ENCODE data around the gene AHSP.

The AHSP gene

DNA sequence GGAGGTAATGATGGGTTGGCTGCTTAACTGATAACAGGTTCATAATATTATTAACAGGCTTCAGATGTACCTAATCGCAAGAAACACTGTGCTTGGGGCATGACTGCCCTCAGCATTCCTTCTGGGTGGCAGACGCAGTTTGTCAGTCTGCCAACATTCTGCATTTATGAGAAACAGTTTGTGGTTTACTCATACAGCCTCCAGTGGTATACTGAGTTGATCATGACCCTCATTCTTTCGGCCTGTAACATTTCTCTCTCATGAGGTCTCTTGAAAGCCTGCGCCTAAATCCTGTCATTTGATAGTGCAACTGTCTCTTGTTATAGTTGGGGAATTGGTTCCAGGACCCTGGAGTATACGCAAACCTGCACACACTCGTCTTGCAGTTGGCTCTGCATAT is 14.6 kb upstream of the AHSP start:
- TF ChIP-seq, protein P1, sequence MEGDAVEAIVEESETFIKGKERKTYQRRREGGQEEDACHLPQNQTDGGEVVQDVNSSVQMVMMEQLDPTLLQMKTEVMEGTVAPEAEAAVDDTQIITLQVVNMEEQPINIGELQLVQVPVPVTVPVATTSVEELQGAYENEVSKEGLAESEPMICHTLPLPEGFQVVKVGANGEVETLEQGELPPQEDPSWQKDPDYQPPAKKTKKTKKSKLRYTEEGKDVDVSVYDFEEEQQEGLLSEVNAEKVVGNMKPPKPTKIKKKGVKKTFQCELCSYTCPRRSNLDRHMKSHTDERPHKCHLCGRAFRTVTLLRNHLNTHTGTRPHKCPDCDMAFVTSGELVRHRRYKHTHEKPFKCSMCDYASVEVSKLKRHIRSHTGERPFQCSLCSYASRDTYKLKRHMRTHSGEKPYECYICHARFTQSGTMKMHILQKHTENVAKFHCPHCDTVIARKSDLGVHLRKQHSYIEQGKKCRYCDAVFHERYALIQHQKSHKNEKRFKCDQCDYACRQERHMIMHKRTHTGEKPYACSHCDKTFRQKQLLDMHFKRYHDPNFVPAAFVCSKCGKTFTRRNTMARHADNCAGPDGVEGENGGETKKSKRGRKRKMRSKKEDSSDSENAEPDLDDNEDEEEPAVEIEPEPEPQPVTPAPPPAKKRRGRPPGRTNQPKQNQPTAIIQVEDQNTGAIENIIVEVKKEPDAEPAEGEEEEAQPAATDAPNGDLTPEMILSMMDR (IDR thresholded peaks at IDR 0.05; ENCODE audit: insufficient read depth, low read length, poor library complexity, severe bottlenecking), result no peak
- Histone ChIP-seq H3K36me3 (ENCODE audit: control insufficient read depth, insufficient read depth, low read length) (no peaks in the 10 kb centered on the region), H3K4me3 (replicated peaks; ENCODE audit: low read depth, low read length) (no peak overlapping the region), H3K27me3 (replicated peaks; ENCODE audit: control insufficient read depth, insufficient read depth, low read length) (no peaks in the 10 kb centered on the region)
- DNase-seq (ENCODE audit: extremely low read depth, insufficient read length), result no peak

DNA sequence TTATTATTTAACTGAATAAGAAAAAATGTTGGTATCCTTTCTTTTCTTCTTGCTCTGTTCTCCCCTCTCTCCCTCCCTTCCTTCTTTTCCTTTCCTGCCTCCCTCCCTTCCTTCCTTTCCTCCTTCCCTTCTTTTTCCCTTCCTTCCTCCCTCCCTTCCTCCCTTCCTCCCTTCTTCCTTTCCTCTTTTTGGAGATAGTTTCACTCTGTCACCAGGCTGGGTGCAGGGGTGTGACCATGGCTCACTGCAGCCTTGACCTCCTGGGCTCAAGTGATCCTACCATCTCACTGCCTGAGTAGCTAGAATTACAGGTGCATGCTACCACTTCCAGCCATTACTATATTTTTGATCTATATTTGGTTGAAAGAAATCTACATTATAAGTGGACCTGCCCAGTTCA is 13.8 kb upstream of the AHSP start:
- no peak for DNase-seq (ENCODE audit: extremely low read depth, insufficient read length)
- H3K4me3 ChIP-seq (replicated peaks; ENCODE audit: low read depth, low read length), result no peak overlapping the region
- H3K36me3 ChIP-seq (ENCODE audit: control insufficient read depth, insufficient read depth, low read length), result no peaks in the 10 kb centered on the region
- H3K27me3 ChIP-seq (replicated peaks; ENCODE audit: control insufficient read depth, insufficient read depth, low read length), result no peaks in the 10 kb centered on the region
- TF ChIP-seq, protein P1 (IDR thresholded peaks at IDR 0.05; ENCODE audit: insufficient read depth, low read length, poor library complexity, severe bottlenecking), result no peak

DNA sequence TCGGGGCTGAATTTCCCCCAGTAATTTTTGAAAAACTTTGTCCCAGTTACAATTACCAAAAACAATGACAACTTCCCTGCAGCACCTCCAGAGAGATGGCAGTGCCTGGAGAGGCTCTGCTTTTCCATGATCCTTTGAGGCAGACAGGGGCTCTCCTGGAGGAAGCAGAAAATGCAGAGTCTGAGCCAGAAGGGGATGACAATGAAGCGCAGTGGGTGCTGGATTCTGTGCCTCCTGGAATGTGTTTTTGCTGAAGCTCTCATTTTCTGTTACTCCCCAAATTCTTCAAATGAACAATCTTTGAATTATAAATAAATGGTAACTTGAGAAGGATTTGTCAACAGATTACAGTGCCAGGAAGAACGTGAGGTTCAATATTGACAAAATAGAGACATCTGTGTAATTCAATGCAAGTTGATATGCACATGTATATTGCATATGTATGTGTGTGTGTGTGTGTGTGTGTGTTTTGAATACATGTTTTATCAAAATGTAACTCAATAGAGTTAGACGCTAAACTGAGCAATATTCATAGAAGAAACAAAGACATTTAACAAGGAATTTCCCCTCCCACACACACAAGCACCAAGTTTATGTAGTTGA is 9.8 kb upstream of the AHSP start:
- H3K4me3 ChIP-seq (replicated peaks; ENCODE audit: low read depth, low read length), result no peak overlapping the region
- TF ChIP-seq, protein P1 (IDR thresholded peaks at IDR 0.05; ENCODE audit: insufficient read depth, low read length, poor library complexity, severe bottlenecking), result no peak
- no peaks in the 10 kb centered on the region for H3K27me3 ChIP-seq (replicated peaks; ENCODE audit: control insufficient read depth, insufficient read depth, low read length)
- no peak for DNase-seq (ENCODE audit: extremely low read depth, insufficient read length)
- H3K36me3 ChIP-seq (ENCODE audit: control insufficient read depth, insufficient read depth, low read length), result no peaks in the 10 kb centered on the region

DNA sequence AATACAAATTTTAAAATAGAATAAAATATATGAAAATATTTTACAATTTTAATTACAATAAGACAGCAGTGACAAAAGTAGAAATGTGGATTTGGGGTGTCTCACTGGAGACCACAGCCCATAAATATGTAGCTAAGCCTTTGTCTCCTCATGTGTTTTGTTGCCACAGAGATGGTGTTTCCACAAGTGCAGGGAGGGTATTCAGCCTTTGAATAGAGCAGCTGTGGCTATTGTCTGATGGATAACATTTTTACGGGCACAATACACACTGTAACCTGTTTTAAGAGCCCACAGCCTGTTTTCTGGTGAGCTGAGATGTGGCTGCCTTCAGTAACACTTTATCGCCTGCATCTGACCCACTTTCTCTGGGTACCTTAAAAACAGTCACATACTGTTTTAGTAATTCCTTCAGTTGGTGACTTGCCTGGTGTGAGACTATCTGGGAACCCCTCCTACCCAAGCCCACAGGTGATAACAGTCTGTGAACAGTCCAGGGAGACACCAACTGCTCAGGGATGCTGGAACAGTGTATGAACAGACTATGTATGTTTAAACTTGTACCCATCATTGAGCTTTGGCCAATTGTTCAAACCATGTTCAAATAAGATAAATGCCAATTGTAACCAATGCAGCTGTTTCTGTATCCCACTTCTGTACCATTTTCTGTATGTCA is 7.8 kb upstream of the AHSP start:
- TF ChIP-seq, protein P1 (IDR thresholded peaks at IDR 0.05; ENCODE audit: insufficient read depth, low read length, poor library complexity, severe bottlenecking), result no peak
- Histone ChIP-seq H3K4me3 (replicated peaks; ENCODE audit: low read depth, low read length) (no peak overlapping the region), H3K27me3 (replicated peaks; ENCODE audit: control insufficient read depth, insufficient read depth, low read length) (no peaks in the 10 kb centered on the region), H3K36me3 (ENCODE audit: control insufficient read depth, insufficient read depth, low read length) (no peaks in the 10 kb centered on the region)
- no peak for DNase-seq (ENCODE audit: extremely low read depth, insufficient read length)

DNA sequence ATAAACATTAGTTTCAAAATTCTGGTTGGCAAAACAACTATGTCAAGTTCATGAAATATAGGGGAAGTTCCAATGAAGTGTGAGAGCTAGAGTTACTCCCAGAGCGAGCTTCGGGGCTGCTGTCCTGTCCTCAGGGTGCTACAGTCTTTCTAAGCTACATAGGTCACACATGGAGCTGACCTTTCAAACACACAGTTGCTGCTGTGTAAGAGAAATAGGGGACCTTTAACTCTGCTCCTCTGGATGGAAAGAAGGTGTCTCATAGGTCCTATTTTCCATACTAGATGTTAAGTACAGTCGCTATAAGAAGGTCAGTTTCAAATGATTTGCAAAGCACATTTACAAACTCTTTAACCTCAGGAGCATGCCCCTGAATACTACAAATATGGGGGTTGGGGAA is 6.3 kb upstream of the AHSP start:
- DNase-seq (ENCODE audit: extremely low read depth, insufficient read length), result no peak
- TF ChIP-seq, protein P1 (IDR thresholded peaks at IDR 0.05; ENCODE audit: insufficient read depth, low read length, poor library complexity, severe bottlenecking), result no peak
- no peaks in the 10 kb centered on the region for H3K36me3 ChIP-seq (ENCODE audit: control insufficient read depth, insufficient read depth, low read length)
- no peak overlapping the region for H3K4me3 ChIP-seq (replicated peaks; ENCODE audit: low read depth, low read length)
- no peaks in the 10 kb centered on the region for H3K27me3 ChIP-seq (replicated peaks; ENCODE audit: control insufficient read depth, insufficient read depth, low read length)

All from GM06990 (cell line).